Right lung (tissue), 5 donors: ENCODE measurements around the gene KCTD15. TPM values are rescaled to one million over a fixed set of nuclear protein-coding genes. Genes with fewer than 3 reads are reported as not detected.
A peak's percentile ranks its signal among the peaks of the same experiment; 100 is the strongest.
"Not testable (repeated sequence)": the region's sequence is repeated elsewhere in the genome, so short reads cannot be mapped to it uniquely, and the experiment has no call there.

Source experiments
- DNase-seq, 2 donors: peaks; one replicate each; pipeline ENCODE4 v3.0.0-alpha.2; 2013
- polyA plus RNA-seq, 5 donors: library from polyadenylated mRNA; unstranded; fragments of 120-200 nt; gene quantifications; one replicate each; pipeline versions ENCODE4 v1.2.1 to v1.2.3, GENCODE V29; 2013; ENCODE audit warnings: inconsistent platforms in 1 of 5, low replicate concordance in 1 of 5; ENCODE audit not compliant: insufficient read length in 5 of 5, insufficient read depth in 1 of 5

Gene KCTD15
- polyA plus RNA-seq, 5 donors: 53.1 to 83.9 (median 67.3) TPM

DNA sequence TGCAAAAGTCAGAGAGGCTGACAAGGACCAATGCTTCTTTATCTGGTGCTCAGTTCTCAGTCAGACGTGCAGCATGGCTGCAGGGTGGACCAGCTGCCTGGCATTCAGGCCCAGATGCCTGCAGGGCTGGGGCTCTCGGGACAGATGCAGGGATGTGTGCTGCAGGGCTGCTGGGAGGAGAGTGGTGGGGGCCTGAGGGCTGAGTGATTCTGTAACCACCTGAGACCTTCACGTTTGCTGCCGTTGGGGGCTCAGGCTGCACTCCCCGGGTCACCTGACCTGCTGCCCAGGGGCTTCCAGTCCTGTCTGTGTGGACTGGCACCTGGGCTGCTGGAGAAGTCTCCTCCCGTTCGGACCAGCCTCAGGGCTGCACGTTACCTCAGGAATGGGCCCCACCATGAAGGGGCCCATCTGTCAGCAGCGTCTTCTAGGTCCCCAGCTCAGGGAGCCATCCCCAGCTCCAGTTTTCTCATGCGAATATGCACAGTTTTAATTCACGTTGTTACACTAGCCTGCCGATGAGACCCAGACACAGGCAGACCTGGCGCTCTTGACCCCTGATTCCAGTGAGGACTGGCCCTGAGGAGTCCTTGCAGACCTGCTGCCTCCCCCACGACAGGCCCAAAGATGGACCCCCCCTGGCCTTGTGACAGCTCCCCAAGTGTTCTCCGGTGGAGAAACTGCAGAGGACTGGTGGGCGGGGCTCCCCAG lies 16.9 kb downstream of the KCTD15 start:
- no peak for DNase-seq

DNA sequence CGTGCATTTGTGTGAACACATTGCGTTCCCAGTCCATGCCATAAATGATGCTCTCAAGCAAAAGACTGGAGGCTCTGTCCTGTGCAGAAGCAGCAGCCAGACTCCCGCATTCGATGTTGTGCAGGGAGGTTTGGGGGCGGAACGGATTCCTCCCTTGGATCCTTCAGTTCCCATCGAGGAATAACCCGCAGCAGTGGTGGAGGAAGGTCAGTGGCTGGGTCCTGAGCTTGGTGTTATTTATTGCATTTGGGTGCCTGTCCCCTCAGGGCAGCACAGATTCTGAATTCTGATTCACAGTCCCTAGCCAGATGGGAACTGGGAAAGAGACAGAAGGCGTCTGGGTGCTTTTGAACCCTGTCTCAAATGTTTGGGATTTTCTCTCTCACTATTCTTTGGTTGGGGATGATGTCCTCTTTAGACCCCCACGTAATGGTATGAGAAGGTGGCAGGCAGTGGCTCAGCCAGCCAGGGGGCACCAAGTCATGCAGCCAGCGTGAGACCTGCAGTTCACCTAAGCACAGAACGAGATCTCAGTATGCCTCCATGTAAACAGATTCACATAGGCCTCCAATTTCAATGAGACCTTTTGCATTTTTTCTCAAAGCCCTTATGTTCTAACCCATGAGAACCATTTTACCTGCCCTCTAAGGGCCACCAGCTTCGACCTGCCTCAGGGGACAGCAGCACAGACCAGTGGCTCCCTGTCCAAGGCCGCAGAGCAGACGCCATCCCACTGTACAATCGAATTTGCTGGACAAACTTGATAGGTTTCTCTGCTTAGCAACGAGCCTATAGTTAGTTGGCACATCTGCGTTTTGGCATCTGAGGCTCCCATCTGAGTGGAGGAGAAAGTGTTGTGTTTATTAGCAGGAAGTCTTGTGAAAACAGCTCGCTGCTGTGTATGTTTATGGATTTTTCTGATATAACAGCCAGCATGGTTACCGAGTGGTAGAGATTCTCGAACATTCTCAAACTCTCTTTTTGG lies 17.8 kb downstream of the KCTD15 start:
- peak; percentile 74 to 83 for DNase-seq

DNA sequence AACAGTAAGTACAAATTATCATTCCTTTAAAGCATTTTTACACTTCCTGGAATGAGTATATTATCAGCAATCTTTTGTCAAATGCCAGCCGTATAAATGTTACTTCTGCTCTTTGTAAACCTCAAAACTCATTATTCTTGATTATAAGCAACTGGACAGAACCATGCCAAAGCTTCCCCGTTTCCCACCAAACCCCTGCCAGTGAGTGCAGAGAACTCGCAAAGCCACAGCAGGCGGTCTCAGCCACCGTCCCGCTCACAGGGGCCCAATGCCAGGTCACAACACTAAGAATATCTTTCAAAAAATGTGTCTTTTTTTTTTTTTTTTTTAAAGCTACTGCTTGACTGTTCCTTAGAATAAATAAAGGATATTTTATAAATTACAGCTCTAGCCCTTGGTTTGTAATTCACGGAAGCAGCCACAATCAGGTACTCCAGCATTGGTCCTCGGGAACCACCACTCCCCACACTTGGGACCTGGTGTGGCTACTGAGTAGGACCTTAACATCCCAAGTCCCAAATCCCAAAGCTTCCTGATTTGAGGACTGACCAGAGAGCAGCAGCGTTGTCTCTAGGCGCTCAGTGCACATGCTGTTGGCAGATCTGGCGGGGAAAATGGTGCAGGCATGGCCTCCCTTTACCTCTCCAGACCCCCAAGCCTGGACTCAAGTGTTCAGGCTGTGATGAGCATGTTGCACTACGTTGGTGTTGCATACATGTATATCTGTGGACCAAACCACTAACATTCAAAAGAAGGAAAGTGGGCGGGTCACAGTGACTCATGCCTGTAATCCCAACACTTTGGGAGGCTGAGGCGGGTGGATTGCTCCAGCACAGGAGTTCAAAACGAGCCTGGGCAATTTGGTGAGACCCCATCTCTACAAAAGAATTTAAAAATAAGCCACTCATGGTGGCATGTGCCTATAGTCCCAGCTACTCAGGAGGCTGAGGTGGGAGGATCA lies 19.0 kb downstream of the KCTD15 start:
- no peak for DNase-seq

DNA sequence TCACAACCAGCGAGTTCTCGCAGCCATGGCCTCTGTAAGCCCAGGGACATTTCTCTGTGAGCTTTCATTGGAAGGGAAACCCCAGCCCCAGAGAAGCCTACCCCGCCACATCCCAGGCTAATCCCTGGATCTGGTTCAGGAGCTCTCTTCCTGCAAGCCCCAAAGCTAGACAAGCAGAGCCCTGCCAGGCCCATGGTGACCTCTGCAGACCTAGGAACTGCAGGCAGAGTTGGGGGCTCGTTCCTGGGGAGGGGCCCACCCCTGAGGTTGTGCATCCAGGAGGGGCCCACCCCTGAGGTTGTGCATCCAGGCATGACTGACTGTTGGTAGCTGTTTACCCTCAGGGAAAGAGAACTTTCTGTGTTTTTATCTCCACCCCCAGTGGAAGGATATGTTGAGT lies 21.7 kb downstream of the KCTD15 start:
- no peak for DNase-seq

DNA sequence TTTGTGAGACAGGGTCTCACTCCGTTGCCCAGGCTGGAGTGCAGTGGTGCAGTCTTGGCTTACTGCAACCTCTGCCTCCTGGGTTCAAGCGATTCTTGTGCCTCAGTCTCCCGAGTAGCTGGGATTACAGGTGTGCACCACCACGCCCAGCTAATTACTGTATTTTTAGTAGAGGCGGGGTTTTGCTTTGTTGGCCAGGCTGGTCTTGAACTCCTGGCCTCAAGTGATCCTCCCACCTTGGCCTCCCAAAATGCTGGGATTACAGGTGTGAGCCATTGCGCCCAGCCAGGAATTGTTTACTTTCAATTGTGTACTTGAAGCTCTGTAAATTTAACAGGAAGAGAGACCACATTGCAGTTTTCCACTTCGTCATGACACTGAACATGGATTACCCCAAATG lies 22.4 kb downstream of the KCTD15 start:
- DNase-seq: not testable (repeated sequence)

DNA sequence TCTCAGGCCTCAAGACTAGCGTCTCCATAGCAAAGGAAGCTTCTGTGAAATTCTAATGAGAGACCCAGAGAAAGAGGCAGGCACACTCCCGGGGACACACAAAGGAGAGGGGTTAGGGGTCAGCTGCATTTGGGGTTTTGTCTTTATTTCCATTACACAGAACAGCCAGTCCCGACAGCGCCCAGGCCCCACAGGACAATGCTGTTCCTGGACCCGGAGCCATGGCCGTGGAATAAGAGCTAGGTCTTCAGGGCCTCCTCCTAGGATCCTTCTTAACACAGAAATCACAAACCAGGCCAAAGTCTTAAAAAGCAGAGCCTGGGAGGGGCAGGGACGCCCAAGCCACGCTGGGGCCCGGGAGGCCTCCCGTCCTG lies 22.8 kb downstream of the KCTD15 start:
- no peak for DNase-seq

DNA sequence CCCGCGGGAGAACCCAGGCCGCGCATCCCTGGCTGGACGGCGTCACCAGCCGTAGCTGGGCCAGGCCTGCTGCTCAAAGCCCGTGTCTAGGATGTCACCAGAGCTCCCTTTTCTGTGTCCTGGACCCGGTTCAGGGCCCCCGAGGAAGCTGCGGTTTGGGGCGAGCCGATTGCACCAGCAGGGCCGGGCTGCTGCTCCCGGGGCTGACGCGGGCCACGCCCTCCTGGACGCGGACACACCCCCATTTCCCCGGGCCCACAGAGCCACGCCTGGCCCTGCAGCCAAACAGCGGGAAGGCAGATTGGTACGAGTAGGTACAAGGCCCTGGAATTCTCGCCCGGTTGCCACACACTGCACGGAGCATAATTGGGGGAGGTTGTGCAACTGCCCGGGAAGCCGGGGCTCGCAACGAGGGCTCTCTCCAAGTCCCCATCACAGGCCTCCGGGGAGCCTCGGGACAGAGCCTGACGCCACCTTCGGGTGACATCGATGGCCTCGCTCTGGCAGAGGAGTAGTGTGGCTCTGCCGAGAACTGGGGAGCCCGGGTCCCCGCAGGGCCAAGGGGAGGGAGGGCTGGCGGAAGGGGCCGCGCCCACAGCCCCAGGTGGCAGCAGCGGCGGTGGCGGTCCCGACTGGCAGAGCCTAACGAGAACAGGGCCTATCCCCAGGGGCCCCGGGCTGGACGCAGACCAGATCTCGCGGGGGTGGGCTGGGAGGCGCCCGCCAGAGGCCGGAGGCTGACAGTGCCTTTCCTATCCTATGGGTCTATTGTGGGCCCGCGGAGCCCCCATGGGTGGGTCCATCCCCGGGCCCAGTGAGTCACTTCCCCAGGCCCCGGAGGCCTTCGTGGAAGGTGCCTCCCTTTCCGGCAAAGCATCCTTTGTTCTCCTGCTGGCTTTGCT lies 23.5 kb downstream of the KCTD15 start:
- DNase-seq: peak; percentile 71

DNA sequence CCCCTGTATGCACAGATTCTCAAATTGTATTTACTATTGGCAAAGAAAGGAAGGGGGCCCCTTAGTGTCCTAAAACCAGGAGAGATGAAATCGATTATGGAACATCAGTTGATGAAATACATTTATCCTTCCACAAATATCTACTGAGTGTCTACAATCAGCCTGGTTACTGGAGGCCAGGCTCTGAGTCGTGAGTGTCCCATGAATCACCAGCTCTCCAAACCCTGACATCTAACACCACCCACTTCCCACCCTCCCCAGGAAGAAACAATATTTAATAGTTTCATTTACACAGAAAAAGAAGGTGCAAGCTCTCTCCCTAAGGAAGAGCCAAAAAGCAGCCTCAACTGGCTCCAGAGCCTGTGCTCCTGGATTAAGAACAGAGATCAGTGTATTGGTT lies 25.2 kb downstream of the KCTD15 start:
- DNase-seq: no peak

DNA sequence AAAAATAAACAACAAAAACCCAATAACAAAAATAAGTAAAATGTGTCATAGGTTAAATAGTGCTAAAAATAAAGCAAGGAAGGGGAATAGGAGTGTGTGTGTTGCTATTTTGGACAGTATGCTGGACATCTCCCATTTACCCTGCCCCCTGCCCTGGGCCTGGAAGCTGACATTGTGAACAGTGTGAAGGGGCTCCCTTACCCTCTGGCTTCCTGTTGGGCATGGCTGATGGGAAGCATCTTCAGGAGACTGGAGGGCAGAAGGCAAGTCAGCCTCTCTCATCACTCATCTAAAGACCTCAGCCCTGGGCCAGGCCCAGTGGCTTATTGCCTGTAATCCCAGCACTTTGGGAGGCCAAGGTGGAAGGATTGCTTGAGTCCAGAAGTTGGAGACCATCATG lies 26.7 kb downstream of the KCTD15 start:
- DNase-seq: no peak

DNA sequence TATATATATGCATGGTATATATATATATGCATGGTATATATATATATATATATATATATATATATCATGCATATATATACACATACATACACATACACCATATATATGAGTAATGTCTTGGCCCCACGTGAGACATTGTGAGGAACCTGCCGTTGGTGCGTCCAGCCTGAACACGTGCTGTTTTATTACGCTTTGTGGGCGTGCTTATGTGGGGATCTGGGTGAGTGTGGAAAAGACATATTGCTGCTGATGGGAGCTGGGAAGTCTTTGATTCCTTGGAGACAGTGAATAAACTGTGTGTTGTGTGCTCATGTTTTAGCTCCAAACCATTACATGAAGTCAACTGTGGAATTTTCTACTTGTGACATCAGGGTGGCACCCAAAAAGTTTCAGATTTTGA lies 28.9 kb downstream of the KCTD15 start:
- DNase-seq: no peak

DNA sequence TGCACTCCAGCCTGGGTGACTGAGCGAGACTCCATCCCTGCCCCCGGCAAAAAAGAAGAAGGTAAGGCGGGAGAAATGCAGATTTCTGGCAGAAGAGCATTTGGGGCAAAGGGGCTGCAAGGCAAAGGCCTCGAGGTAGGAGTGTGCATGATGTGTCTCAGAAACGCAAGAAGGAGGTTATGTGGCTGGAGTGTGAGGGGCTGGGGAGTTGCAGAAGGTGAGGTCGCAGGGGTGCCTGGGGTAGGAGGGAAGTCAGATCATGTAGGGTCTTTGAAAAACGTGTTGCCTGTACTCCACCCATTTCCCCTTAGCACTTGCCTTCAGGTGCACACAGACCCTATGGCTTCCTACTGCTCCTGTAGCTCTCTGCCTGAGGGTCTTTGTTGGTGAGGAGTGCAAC lies 29.9 kb downstream of the KCTD15 start:
- DNase-seq: no peak

DNA sequence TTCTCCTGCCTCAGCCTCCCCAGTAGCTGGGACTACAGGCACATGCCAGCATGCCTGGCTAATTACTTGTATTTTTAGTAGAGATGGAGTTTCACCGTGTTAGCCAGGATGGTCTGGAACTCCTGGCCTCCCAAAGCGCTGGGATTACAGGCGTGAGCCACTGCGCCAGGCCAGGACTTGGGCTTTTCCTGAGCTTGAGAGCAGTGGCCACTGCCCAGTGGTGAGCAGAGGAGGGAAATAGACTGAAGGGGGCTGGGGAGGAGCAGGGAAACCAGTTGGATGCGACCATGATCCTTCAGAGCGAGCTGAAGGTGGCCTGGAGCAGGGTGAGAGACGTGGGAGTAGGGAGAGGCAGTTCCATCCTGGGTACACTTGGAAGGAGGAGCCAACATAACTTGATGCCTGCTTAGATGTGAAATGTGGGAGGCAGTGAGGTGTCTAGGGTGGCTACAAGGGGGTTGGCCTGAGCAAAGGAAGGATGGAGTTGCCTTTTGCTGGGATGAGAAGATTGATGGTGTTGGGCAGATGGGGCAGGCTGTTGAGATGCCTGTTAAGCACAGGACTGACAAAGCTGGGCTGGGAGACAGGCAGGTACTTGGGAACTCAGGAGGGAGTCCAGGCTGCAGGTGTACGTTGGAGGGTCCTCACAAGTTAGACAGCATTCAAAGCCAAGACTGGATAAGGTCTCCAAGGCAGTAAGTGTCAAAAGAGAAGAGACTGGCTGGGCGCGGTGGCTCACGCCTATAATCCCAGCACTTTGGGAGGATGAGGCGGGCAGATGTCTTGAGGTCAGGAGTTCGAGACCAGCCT lies 31.8 kb downstream of the KCTD15 start:
- no peak for DNase-seq

DNA sequence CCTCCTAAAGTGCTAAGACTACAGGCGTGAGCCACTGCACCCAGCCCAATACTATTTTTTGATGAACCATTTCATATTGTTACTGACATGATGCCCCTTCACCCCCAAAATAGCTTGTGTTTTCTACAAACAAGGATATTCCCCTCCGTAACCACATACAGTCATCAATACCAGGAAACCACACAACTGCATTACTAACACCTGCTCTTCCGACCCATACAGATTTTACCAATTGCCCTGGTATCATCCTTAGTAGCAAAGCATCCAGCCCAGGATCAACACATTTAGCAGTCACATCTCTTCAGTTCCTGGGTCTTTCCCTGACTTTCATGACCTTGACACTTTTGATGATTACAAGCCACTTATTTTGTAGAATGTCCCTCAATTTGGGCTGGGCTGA lies 33.6 kb downstream of the KCTD15 start:
- DNase-seq: no peak

DNA sequence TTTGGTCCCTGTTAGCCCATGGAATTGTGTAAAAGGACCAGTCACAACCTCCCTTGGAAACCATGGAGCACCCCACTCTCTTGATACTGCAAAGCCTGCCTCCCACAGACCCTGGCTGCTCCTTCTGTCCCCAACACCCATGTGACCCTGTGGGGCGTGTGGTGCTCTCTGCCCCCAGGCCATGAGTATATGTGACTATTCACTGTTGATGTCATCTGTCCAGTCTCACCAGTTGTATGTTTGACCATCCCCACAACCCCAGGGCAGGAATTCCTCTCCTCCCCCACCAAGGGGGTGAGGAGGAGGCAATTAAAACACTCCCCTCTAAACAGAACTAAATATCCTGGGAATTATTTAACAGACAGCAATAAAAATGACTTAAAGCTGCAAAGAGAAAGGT lies 35.2 kb downstream of the KCTD15 start:
- DNase-seq: no peak

DNA sequence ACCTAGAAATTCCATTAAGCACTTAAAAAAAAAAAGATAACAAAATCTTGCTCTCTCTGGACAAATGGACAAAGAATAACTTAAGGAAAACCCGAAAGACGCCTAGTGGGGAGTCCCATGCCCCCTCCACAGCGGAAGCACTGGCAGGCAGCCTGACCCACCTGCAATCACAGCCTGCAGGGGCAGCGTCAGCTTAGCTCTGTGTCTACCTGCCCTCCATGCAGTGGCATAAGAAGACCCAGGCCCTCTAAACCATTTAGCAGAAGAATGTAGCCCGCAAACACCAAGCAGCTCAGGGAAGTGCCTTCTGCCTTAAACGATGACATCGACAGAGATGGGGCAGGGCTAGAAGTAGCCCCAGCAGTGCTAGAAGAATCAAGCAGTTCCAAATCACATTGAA lies 36.0 kb downstream of the KCTD15 start:
- DNase-seq: no peak

DNA sequence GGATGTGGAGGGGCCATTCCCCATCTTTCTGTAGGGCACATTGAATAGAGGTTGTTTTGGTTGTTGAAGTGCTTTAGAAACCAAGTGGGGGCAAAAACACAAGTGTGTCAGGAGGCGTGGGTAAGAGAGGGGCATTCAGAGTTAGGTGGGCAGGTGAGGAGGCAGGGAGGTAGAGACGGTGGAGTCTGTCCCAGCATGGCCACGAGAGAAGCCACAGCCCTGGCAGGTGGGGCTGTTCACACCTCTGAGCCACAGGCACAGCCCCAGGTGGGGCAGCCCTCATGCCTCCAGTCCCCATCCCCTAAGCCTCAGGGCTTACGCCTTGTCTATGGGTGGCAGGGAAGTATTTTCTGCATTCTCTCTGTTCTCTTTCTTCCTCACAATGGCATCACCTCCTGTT lies 43.7 kb downstream of the KCTD15 start:
- DNase-seq: no peak

DNA sequence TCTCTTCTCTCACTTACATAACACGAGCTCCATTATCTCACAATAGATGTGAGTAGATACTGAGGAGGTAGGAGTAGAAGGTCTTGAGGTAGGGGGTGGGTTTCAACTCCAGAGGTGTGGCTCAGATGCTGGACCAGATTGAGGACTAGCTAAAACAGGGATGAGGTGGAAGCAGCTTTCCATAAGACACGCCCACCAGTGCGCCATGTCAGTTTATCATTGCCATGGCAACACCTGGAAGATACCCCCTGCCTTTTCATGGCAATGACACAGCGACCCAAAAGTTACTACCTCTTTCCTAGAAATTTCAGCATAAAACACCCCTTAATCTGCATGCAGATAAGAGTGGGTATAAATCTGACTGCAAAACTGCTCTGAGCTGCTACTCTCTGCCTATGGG lies 44.1 kb downstream of the KCTD15 start:
- DNase-seq: no peak

DNA sequence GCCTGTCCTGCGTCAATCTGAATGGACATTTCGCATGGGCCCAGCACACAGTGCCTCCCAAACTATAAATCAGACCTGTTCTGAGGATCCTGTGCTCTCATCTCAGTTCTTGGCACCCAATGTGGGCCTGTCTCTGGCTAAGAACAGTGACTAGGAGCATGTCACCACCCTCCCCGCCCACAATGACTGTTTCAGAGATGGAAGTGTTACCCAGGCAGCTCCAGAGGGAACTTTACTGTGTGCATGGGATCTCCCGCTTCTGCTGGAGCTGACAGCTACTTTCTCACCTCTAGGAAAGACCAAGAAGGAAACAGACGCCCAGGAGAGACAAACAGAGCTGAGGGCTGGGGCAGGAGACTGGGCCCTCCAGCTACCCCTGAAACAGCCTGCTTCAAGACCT lies 45.0 kb downstream of the KCTD15 start:
- DNase-seq: no peak

DNA sequence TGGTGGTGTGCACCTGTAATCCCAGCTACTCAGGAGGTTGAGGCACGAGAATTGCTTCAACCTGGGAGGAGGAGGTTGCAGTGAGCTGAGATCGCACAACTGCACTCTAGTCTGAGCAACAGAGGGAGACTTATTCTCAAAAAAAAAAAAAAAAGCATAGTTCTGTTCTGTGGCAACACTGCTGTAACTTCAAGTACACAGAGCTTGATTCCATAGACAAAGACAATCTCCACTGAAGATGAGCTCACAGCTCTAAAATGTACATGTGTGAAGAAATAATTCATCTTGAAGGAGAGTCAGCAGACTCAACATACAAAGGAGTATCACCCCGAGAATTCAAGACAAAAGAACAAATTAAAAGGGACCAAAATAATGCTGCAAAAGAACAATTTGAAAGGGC lies 47.8 kb downstream of the KCTD15 start:
- no peak for DNase-seq

DNA sequence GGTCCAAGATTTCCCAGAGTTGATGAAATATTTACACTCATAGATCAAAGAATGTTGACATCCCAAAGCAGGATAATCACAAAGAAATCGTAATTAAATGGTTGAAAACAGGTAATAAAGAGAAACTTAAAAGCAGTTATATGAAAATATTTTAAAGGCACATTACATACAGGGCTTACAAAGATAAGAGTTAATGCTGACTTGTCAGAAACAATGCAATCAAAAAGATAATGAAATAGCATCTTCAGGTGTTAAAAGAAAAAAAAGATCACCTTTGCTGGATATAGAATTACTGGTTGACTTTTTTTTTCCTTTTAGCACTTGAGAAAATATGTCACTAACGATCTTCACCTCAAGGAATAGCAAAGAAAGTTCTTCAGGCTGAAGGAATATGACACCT lies 48.8 kb downstream of the KCTD15 start:
- no peak for DNase-seq
